Measurements from ENCODE around the gene IZUMO1. TPM values are rescaled to one million over a fixed set of nuclear protein-coding genes. Genes with fewer than 3 reads are reported as not detected.

IZUMO1 gene
- total and polyA plus RNA-seq, 2 of the 13 experiments (the other 11 are each of a cell fraction or from before 2014, with no cell fraction given): 0.07 to 0.22 TPM

DNA sequence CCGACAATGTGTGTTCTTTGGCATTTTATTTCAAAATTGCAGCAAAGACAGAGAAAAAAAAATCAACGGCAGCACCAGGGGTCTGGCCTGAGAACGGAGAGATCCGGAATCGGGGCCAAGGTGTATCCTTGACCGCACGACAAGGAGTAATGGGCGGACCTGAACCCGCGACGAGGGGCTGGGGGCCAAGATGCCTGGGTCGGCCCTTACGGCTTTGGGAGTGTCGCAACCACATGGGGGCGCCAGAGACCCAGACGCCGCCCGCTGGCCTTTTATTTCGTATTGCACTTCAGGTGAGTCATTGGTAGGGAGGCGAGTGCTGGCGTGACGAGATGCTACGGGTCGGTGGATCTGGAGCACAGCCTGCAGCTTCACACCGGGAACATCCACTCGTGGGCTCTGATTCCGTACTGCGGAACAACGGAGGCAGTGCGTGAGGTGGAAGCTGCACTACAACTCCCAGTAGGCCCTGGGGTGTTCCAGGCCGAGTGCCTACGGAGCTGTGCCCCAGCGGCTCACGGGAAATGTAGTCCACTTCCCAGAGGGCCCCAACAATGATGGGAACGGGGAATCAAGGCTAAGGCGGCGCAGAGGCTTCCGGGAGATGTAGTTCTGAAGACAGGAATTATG lies 48.5 kb upstream of the IZUMO1 start (continued):
- TF ChIP-seq, protein P1, sequence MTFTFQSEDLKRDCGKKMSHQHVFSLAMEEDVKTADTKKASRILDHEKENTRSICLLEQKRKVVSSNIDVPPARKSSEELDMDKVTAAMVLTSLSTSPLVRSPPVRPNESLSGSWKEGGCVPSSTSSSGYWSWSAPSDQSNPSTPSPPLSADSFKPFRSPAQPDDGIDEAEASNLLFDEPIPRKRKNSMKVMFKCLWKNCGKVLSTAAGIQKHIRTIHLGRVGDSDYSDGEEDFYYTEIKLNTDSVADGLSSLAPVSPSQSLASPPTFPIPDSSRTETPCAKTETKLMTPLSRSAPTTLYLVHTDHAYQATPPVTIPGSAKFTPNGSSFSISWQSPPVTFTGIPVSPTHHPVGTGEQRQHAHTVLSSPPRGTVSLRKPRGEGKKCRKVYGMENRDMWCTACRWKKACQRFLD (CRISPR knock-in tag; IDR thresholded peaks at IDR 0.05; ENCODE audit: borderline replicate concordance): no peak
- TF ChIP-seq, protein P2, sequence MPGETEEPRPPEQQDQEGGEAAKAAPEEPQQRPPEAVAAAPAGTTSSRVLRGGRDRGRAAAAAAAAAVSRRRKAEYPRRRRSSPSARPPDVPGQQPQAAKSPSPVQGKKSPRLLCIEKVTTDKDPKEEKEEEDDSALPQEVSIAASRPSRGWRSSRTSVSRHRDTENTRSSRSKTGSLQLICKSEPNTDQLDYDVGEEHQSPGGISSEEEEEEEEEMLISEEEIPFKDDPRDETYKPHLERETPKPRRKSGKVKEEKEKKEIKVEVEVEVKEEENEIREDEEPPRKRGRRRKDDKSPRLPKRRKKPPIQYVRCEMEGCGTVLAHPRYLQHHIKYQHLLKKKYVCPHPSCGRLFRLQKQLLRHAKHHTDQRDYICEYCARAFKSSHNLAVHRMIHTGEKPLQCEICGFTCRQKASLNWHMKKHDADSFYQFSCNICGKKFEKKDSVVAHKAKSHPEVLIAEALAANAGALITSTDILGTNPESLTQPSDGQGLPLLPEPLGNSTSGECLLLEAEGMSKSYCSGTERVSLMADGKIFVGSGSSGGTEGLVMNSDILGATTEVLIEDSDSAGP (CRISPR knock-in tag; IDR thresholded peaks at IDR 0.05; ENCODE audit: borderline replicate concordance): peak; percentile 76; the same call in 1 of the 2 replicates
- 0 out of 2 replicates have a peak, but pooled peaks have one; percentile 38 for TF ChIP-seq ELF3 (CRISPR knock-in tag; IDR thresholded peaks at IDR 0.05)
- TF ChIP-seq, protein P3, sequence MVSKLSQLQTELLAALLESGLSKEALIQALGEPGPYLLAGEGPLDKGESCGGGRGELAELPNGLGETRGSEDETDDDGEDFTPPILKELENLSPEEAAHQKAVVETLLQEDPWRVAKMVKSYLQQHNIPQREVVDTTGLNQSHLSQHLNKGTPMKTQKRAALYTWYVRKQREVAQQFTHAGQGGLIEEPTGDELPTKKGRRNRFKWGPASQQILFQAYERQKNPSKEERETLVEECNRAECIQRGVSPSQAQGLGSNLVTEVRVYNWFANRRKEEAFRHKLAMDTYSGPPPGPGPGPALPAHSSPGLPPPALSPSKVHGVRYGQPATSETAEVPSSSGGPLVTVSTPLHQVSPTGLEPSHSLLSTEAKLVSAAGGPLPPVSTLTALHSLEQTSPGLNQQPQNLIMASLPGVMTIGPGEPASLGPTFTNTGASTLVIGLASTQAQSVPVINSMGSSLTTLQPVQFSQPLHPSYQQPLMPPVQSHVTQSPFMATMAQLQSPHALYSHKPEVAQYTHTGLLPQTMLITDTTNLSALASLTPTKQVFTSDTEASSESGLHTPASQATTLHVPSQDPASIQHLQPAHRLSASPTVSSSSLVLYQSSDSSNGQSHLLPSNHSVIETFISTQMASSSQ (IDR thresholded peaks at IDR 0.05; ENCODE audit: low read depth): no peak
- TF ChIP-seq, protein P3 (CRISPR knock-in tag; IDR thresholded peaks at IDR 0.05; ENCODE audit: borderline replicate concordance): no peak
- TF ChIP-seq, protein P4, sequence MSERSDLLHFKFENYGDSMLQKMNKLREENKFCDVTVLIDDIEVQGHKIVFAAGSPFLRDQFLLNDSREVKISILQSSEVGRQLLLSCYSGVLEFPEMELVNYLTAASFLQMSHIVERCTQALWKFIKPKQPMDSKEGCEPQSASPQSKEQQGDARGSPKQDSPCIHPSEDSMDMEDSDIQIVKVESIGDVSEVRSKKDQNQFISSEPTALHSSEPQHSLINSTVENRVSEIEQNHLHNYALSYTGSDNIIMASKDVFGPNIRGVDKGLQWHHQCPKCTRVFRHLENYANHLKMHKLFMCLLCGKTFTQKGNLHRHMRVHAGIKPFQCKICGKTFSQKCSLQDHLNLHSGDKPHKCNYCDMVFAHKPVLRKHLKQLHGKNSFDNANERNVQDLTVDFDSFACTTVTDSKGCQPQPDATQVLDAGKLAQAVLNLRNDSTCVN (CRISPR knock-in tag; IDR thresholded peaks at IDR 0.05; ENCODE audit: borderline replicate concordance): peak; percentile 57; the same call in 1 of the 2 replicates
- peak; percentile 58; the same call in 1 of the 2 replicates for TF ChIP-seq MTA1 (CRISPR knock-in tag; IDR thresholded peaks at IDR 0.05; ENCODE audit: borderline replicate concordance)
- TF ChIP-seq, protein P5, sequence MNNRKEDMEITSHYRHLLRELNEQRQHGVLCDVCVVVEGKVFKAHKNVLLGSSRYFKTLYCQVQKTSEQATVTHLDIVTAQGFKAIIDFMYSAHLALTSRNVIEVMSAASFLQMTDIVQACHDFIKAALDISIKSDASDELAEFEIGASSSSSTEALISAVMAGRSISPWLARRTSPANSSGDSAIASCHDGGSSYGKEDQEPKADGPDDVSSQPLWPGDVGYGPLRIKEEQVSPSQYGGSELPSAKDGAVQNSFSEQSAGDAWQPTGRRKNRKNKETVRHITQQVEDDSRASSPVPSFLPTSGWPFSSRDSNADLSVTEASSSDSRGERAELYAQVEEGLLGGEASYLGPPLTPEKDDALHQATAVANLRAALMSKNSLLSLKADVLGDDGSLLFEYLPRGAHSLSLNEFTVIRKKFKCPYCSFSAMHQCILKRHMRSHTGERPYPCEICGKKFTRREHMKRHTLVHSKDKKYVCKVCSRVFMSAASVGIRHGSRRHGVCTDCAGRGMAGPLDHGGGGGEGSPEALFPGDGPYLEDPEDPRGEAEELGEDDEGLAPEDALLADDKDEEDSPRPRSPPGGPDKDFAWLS (CRISPR knock-in tag; IDR thresholded peaks at IDR 0.05; ENCODE audit: borderline replicate concordance): 0 out of 2 replicates have a peak, but pooled peaks have one; percentile 33
- TF ChIP-seq, protein P6, sequence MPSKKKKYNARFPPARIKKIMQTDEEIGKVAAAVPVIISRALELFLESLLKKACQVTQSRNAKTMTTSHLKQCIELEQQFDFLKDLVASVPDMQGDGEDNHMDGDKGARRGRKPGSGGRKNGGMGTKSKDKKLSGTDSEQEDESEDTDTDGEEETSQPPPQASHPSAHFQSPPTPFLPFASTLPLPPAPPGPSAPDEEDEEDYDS (CRISPR knock-in tag; IDR thresholded peaks at IDR 0.05): no peak
- 0 out of 2 replicates have a peak, but pooled peaks have one; percentile 34 for TF ChIP-seq EEA1 (CRISPR knock-in tag; IDR thresholded peaks at IDR 0.05; ENCODE audit: borderline replicate concordance)
- TF ChIP-seq SALL2 (CRISPR knock-in tag; IDR thresholded peaks at IDR 0.05): peak; percentile 42; the same call in 1 of the 2 replicates
- TF ChIP-seq RXRB (CRISPR knock-in tag; IDR thresholded peaks at IDR 0.05; ENCODE audit: borderline replicate concordance): peak; percentile 60
- TF ChIP-seq ZNF101 (CRISPR knock-in tag; IDR thresholded peaks at IDR 0.05; ENCODE audit: borderline replicate concordance, low read depth): no peak
- peak; percentile 48; the same call in 1 of the 2 replicates for TF ChIP-seq SP4 (CRISPR knock-in tag; IDR thresholded peaks at IDR 0.05)
- peak; percentile 21; the same call in 1 of the 2 replicates for TF ChIP-seq TAF1 (CRISPR knock-in tag; IDR thresholded peaks at IDR 0.05)
- no peak for TF ChIP-seq PLRG1 (conservative IDR thresholded peaks at IDR 0.05)
- TF ChIP-seq HNRNPLL (IDR thresholded peaks at IDR 0.05; ENCODE audit: low read depth, low read length, poor library complexity, severe bottlenecking): peak; percentile 60

Measured in HepG2 (cell line).